ENCODE data around the gene PTPRT.

DNA sequence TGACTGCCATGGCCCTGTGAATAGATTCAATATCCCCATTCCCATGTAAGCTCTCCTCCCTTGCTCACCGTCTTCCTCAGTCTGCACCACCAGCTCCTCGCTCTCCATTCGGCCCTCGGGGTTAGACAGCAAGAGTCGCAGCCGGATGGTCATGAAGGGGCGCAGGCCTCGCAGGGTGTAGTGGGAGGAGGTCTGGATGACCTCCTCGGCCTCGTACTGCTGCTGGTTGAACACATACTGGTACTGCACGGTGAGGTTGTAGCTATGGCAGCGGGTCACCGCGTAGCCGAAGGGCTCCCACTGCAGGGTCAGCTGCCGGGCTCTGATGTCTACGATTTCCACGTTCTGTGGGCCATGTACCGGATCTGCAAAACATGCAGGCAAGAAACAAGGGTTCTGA is 717.5 kb downstream of the PTPRT start:
- TF ChIP-seq, protein P1, sequence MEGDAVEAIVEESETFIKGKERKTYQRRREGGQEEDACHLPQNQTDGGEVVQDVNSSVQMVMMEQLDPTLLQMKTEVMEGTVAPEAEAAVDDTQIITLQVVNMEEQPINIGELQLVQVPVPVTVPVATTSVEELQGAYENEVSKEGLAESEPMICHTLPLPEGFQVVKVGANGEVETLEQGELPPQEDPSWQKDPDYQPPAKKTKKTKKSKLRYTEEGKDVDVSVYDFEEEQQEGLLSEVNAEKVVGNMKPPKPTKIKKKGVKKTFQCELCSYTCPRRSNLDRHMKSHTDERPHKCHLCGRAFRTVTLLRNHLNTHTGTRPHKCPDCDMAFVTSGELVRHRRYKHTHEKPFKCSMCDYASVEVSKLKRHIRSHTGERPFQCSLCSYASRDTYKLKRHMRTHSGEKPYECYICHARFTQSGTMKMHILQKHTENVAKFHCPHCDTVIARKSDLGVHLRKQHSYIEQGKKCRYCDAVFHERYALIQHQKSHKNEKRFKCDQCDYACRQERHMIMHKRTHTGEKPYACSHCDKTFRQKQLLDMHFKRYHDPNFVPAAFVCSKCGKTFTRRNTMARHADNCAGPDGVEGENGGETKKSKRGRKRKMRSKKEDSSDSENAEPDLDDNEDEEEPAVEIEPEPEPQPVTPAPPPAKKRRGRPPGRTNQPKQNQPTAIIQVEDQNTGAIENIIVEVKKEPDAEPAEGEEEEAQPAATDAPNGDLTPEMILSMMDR (IDR thresholded peaks at IDR 0.05) = no peak
- no peak for TF ChIP-seq POLR2A (IDR thresholded peaks at IDR 0.05)
